GM21360 (cell line): ENCODE measurements around the gene ZNF799.
"Not testable (repeated sequence)": the region's sequence is repeated elsewhere in the genome, so short reads cannot be mapped to it uniquely, and the experiment has no call there.

Experiments used
- ATAC-seq: cut with Tn5 transposase; IDR thresholded peaks from one replicate; pipeline ENCODE4 v1.9.1; 2021; ENCODE audit warnings: mild to moderate bottlenecking, moderate library complexity; ENCODE audit not compliant: unreplicated experiment

Gene ZNF799

DNA sequence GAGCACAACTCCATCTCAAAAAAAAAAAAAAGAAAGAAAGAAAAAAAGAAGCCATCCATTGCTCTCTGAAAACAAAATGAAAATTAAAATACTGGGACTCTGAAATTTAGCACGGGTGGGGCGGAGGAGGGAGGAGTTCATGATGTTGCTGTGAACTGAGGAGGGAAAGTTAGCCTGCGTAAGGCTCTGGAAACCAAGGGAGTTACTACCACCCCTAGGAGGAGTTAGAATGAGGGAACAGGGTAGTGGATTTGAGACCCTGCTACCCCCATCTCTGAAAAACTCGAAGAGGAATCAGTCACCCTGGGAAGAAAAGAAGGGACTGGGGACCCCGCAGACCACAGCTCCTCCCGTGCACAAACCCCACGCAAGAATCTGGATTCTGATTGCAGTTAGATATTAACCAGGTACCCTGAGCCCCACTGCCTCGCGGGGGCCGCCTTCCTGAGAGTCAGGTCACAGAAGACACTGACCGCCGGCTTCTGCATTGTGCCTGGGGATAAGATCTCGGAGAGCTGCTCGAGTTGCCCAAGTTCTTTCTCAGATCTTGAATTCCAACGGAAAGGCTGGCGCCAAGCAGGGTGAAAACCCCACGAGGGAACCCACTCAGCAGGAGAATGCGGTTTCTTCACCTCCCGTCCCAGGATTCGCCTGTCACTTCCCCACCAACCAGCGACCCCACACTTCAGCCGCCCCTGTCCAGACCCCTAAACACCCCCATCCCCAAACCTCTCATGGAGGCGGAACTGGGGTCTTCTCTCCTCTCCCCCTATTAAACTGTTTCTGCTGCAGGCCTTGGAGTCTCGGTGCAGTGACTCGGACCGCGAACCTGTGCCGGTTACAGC lies 36.5 kb downstream of the ZNF799 start:
- no peak for ATAC-seq

DNA sequence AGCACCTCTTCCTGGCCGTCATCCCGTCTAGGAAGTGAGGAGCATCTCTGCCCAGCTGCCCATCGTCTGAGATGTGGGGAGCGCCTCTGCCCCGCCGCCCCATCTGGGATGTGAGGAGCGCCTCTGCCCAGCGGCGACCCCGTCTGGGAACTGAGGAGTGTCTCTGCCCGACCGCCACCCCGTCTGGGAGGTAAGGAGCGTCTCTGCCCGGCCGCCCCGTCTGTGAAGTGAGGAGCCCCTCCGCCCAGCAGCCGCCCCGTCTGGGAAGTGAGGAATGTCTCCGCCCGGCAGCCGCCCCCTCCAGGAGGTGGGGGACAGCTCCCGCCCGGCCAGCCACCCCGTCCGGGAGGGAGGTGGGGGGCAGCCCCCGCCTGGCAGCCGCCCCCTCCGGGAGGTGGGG lies 38.8 kb downstream of the ZNF799 start:
- not testable (repeated sequence) for ATAC-seq

DNA sequence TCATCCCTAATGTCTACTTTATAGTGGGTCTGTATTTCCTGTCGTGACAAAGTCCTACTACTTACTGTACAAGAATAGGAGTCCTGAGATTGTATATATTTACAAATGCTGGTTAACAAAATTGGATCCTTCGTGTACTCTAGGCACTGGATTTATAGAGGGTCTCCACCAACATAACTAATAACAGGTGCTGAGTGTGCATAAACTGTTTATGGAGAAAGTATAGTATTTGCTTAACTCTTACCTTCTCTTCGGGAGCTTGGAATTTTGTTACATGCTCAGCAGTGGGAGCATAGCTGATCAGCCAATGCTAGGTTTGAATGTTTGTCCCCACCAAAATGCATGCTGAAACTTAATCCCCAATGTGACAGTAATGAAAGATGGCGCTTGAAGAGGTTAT lies 47.7 kb downstream of the ZNF799 start:
- ATAC-seq: no peak

DNA sequence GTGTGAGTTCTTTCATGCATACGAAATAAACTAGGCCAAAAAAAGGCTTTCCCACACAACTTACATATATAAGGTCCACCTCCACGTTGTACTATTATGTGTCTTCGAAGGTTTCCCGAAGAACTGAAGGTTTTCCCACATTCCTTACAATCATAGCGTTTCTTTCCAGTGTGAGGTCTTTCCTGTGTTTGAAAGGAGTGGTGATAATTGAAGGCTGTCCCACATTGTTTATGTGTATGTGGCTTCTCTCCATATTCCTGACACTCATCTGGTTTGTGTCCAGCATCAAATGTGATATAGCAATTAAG lies 50.2 kb downstream of the ZNF799 start:
- ATAC-seq: no peak

DNA sequence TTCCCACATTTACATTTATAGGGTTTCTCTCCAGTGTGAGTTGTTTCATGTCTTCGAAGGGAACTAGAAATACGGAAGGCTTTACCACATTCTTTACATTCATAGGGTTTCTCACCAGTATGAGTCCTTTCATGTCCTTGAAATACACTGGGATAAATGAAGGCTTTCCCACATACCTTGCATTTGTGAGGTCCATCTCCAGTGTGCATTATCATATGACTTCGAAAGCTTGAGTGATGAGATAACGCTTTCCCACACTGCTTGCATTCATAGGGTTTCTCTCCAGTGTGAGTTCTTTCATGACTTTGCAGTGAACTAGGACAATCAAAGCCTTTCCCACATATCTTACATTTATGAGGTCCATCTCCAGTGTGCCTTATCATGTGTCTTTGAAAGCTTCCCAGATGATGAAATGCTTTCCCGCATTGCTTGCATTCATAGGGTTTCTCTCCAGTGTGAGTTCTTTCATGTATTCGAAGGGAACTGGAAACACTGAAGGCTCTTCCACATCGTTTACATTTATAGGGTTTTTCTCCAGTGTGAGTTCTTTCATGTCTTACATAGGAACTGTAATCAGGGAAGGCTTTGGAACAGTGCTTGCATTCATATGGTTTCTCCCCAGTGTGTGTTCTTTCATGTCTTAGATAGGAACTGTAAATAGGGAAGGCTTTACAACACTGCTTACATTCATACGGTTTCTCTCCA lies 50.7 kb downstream of the ZNF799 start:
- ATAC-seq: no peak

DNA sequence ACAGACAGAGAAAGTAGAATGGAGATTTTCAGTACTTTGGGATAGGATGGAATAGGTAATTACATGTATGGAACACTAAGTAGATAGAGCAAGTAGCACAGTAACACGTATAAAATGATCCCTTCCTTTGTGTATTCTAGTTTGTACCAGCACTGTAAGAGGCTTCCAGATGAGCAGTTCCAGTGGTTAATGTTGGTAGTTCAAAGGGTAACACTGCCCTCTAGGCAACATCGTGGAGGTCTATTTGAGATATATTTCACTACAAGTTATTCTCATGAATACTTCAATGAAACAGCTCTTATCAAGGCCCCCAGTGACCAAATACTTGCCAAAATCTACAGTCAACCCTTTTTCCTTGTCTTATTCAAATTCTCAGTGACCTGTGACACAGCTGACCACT lies 54.2 kb downstream of the ZNF799 start:
- ATAC-seq: no peak

DNA sequence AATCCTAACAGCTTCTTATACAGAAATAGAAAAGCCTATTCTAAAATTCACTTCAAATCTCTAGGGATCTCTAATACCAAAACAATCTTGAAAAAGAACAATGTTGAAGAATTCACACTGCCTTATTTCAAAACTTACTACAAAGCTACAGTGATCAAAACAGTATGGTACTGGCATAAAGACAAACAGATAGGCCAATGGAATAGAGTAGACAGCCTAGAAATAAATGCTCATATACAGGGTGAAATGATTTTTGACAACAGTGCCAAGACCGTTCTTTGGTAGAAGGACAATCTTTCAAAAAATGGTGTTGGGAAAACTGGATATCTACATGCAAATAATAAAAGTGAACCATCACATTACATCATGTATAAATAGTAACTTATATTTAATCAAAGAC lies 55.9 kb downstream of the ZNF799 start:
- no peak for ATAC-seq
